Measurements from ENCODE around the gene RRAGC.

DNA sequence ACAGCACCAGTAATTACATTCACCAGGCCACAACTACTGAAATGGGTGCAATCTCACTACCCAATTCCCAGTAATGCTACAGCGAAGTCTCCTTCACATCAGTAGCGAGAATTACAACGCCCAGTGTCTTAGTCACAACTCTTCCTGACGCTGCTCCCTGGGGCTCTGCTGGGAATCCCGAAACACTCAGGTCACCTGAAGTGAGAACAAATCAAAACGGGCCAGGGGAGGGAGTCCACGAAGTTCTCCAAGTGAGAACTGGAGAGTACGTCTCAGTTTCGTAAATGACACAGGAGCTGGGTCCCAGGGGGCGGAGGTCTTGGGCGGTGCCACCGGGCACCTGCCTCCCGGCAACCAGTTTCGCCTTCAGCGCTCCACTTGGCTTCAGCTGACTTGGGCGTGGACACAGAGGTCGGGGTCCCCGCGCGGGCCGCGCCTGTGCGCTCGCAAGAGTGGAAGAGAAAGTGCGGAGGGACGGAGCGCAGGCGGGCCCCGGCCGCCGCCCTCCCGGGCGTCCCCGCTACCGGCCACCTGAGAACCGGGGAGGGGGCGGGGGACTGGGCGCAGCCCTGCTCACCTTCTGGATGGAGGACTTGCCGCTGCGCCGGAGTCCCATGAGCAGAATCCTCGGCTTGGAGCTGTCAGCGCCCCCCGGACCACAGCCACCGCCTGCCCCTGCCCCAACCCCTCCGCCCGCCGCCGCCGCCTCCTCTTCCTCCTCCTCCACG, 575 bp downstream of the RRAGC start:
- TF ChIP-seq, protein P1, sequence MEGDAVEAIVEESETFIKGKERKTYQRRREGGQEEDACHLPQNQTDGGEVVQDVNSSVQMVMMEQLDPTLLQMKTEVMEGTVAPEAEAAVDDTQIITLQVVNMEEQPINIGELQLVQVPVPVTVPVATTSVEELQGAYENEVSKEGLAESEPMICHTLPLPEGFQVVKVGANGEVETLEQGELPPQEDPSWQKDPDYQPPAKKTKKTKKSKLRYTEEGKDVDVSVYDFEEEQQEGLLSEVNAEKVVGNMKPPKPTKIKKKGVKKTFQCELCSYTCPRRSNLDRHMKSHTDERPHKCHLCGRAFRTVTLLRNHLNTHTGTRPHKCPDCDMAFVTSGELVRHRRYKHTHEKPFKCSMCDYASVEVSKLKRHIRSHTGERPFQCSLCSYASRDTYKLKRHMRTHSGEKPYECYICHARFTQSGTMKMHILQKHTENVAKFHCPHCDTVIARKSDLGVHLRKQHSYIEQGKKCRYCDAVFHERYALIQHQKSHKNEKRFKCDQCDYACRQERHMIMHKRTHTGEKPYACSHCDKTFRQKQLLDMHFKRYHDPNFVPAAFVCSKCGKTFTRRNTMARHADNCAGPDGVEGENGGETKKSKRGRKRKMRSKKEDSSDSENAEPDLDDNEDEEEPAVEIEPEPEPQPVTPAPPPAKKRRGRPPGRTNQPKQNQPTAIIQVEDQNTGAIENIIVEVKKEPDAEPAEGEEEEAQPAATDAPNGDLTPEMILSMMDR (IDR thresholded peaks at IDR 0.05) = no peak
- peak in 1 of 2 donors; percentile 23 for TF ChIP-seq POLR2A (IDR thresholded peaks at IDR 0.05)

Measured in suprapubic skin (tissue), 3 donors.